Mesenteric fat pad (tissue), 1 donor: ENCODE results near the gene CFP. TPM values are rescaled to one million over a fixed set of nuclear protein-coding genes. Genes with fewer than 3 reads are reported as not detected.
"Not testable (repeated sequence)": the region's sequence is repeated elsewhere in the genome, so short reads cannot be mapped to it uniquely, and the experiment has no call there.

ENCODE experiments used
- DNase-seq: peaks from one replicate; pipeline ENCODE4 v3.0.0-alpha.2; 2020; ENCODE audit warnings: low spot score
- long read RNA-seq: library from polyadenylated mRNA; unstranded; transcript quantifications from one replicate; pipeline ENCODE4 v2.0.0, GENCODE V29; 2020
- total RNA-seq: library from RNA; stranded (reverse); fragmentation: NEBNext Ultra II Directional; extraction: Animal tissue kit (Norgen Biotek cat#: 25700); gene quantifications from one replicate; pipeline ENCODE4 v1.2.1, GENCODE V29; 2021
- donor health status: DM: yes; HTN: yes; CAD: no.

Gene CFP
- total RNA-seq: 11.8 TPM
- long read RNA-seq, transcript CFP-203 (9 exons, 1,592 nt): major isoform, 82 of 86 reads
- long read RNA-seq, partial matches to known transcripts: 0 of 86 reads
- long read RNA-seq, other reads (novel, unspliced or antisense): 4 of 86 reads

GRCh38 chrX:47629419-47630200 is at the start of gene CFP:
Gene CFP, minus strand, starts transcription at chrX:47629930. Its CDS starts 86 bp downstream, at chrX:47629844.
- DNase-seq: no peak

- not testable (repeated sequence) for DNase-seq
These were observed 46.5 kb upstream of the CFP start for GRCh38 chrX:47675959-47676859.

- no peak for DNase-seq
These were observed 45.0 kb upstream of the CFP start for GRCh38 chrX:47674776-47675175.

- not testable (repeated sequence) for DNase-seq
These were observed 36.1 kb upstream of the CFP start for GRCh38 chrX:47665797-47666196.

GRCh38 chrX:47664737-47665136 is 35.0 kb upstream of the CFP start:
- no peak for DNase-seq

- no peak for DNase-seq
These were observed 32.5 kb upstream of the CFP start for GRCh38 chrX:47662144-47662657.

GRCh38 chrX:47661539-47661938 is 31.8 kb upstream of the CFP start:
- DNase-seq: no peak

- no peak for DNase-seq
These were observed 29.6 kb upstream of the CFP start for GRCh38 chrX:47659421-47659726.

GRCh38 chrX:47658684-47659420 is 29.1 kb upstream of the CFP start, which contains the start of gene UXT:
Gene UXT, minus strand, starts transcription at chrX:47659180. Its CDS starts 253 bp downstream, at chrX:47658927.
- DNase-seq: peak; percentile 96

GRCh38 chrX:47658301-47658683 is 28.6 kb upstream of the CFP start:
- no peak for DNase-seq

- no peak for DNase-seq
These were observed 21.5 kb upstream of the CFP start for GRCh38 chrX:47651043-47651905.

GRCh38 chrX:47650164-47651042 is 20.7 kb upstream of the CFP start, which contains the start of gene ELK1:
Gene ELK1, minus strand, starts transcription at chrX:47650563. Its CDS starts 9,122 bp downstream, at chrX:47641441.
- DNase-seq: peak; percentile 93

GRCh38 chrX:47649781-47650163 is 20.0 kb upstream of the CFP start:
- no peak for DNase-seq

- no peak for DNase-seq
These were observed 19.5 kb upstream of the CFP start for GRCh38 chrX:47649271-47649670.

- DNase-seq: no peak
These were observed 18.6 kb upstream of the CFP start for GRCh38 chrX:47648376-47648775.

- DNase-seq: no peak
These were observed 16.9 kb upstream of the CFP start for GRCh38 chrX:47646636-47647035.

- DNase-seq: peak; percentile 28
These were observed 15.8 kb upstream of the CFP start for GRCh38 chrX:47645530-47645929.

GRCh38 chrX:47644557-47645091 is 14.9 kb upstream of the CFP start:
- peak; percentile 81 for DNase-seq

- DNase-seq: no peak
These were observed 14.2 kb upstream of the CFP start for GRCh38 chrX:47643926-47644325.
